Activated CD4-positive, alpha-beta T cell treated with anti-CD3 and anti-CD28 coated beads, Interleukin-2, Interleukin-6, amounts not matched to agents 100 ng/mL and 50 ng/mL, durations not matched to agents 16 hours and 8 hours (primary cell): ENCODE measurements around the gene SLC7A4.
A peak's percentile ranks its signal among the peaks of the same experiment; 100 is the strongest.
"Not testable (repeated sequence)": the region's sequence is repeated elsewhere in the genome, so short reads cannot be mapped to it uniquely, and the experiment has no call there.

Experiments used
- DNase-seq: peaks from one replicate; pipeline ENCODE4 v3.0.0-alpha.2; 2020

Gene SLC7A4

GRCh38 chr22:21014726-21015465 lies 17.5 kb downstream of the SLC7A4 start, which contains the start of gene P2RX6:
Gene P2RX6 (plus strand): TSS chr22:21015165. CDS start chr22:21015175, 10 bp downstream.
- no peak for DNase-seq

GRCh38 chr22:21014202-21014725 lies 18.1 kb downstream of the SLC7A4 start:
- DNase-seq, result peak; percentile 91

GRCh38 chr22:21013657-21014201 lies 18.6 kb downstream of the SLC7A4 start:
- DNase-seq, result no peak

- no peak for DNase-seq
Observed at GRCh38 chr22:21012446-21013407, 19.6 kb downstream of the SLC7A4 start.

- DNase-seq, result no peak
Observed at GRCh38 chr22:21010426-21011113, 21.8 kb downstream of the SLC7A4 start.

GRCh38 chr22:21009638-21010425 lies 22.5 kb downstream of the SLC7A4 start:
- DNase-seq, result no peak

GRCh38 chr22:21009208-21009607 lies 23.2 kb downstream of the SLC7A4 start:
- not testable (repeated sequence) for DNase-seq

GRCh38 chr22:21003782-21004181 lies 28.6 kb downstream of the SLC7A4 start:
- DNase-seq, result no peak

GRCh38 chr22:21001601-21002325 lies 30.6 kb downstream of the SLC7A4 start, which contains the start of gene THAP7:
Gene THAP7 (minus strand): TSS chr22:21002118. CDS start chr22:21001911, 207 bp downstream.
- DNase-seq, result peak; percentile 98

GRCh38 chr22:21000987-21001600 lies 31.3 kb downstream of the SLC7A4 start:
- no peak for DNase-seq

GRCh38 chr22:21000207-21000986 lies 32.0 kb downstream of the SLC7A4 start:
- DNase-seq, result no peak

GRCh38 chr22:20999350-21000206 lies 32.8 kb downstream of the SLC7A4 start:
- DNase-seq, result no peak

GRCh38 chr22:20998411-20999336 lies 33.7 kb downstream of the SLC7A4 start:
- DNase-seq, result no peak

GRCh38 chr22:20997536-20998257 lies 34.7 kb downstream of the SLC7A4 start:
- DNase-seq, result no peak

GRCh38 chr22:20996598-20997535 lies 35.5 kb downstream of the SLC7A4 start:
- DNase-seq, result no peak

- DNase-seq, result no peak
Observed at GRCh38 chr22:20996031-20996410, 36.3 kb downstream of the SLC7A4 start.
